GM12874 (cell line): ENCODE results near the gene MID2.

Source experiments
- CTCF ChIP-seq: IDR thresholded peaks from 2 replicates; pipeline ENCODE4 v1.5.1; 2011; ENCODE audit warnings: low read depth, mild to moderate bottlenecking, control low read depth, low read length, moderate library complexity; ENCODE audit not compliant: insufficient read depth

The MID2 gene

GRCh38 chrX:107849747-107850421 lies 24.2 kb downstream of the MID2 start:
- no peak for TF ChIP-seq CTCF

- TF ChIP-seq CTCF, result no peak
These were observed 24.7 kb downstream of the MID2 start for GRCh38 chrX:107850422-107850765.

DNA sequence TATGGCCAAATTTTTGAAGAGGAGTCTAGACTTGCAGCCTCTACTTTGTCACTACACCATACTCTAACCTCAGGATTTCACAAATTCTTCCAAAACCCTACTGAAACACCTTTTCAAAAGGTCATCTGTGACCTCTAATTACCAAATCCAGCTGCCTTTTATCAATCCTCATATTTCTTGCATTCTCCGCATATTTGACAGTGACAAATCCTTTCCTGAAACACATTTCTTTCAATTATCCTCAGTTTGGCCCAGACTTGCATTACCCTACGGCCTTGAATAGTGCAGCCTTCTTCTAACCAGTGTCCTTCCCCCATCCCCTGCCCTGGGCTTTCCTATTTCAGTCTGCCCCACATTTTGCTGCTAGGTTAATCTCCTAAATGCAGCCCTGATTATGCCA lies 25.5 kb downstream of the MID2 start:
- TF ChIP-seq CTCF, result no peak

GRCh38 chrX:107856289-107856688 lies 30.6 kb downstream of the MID2 start:
- no peak for TF ChIP-seq CTCF

GRCh38 chrX:107857837-107858236 lies 32.2 kb downstream of the MID2 start:
- TF ChIP-seq CTCF, result no peak

- no peak for TF ChIP-seq CTCF
These were observed 35.4 kb downstream of the MID2 start for GRCh38 chrX:107861056-107861455.

- no peak for TF ChIP-seq CTCF
These were observed 45.5 kb downstream of the MID2 start for GRCh38 chrX:107871136-107871535.
